Measurements from ENCODE around the gene NDFIP2.

NDFIP2 gene

GRCh38 chr13:79497064-79497463 lies 16.1 kb downstream of the NDFIP2 start:
- no peak overlapping the region for H2BK5ac ChIP-seq (ENCODE audit: low read length)
- WGBS, 2 donors (ENCODE audit: extremely low coverage in 2 of 2, insufficient read length in 2 of 2, insufficient replicate concordance in 1 of 2), result no CpG with 5 or more reads among the region's 1 CpG
- H4K8ac ChIP-seq (ENCODE audit: low read depth, low read length), result no peak overlapping the region

GRCh38 chr13:79497852-79498251 lies 16.9 kb downstream of the NDFIP2 start:
- H2AFZ ChIP-seq (ENCODE audit: low read length), result no peak overlapping the region
- no CpG with 5 or more reads among the region's 1 CpG for WGBS, 2 donors (ENCODE audit: extremely low coverage in 2 of 2, insufficient read length in 2 of 2, insufficient replicate concordance in 1 of 2)
- H3K27me3 ChIP-seq (ENCODE audit: control insufficient read depth in 3 of 3, insufficient read depth in 3 of 3, low read depth in 1 of 3, low read length in 3 of 3), result no peaks in the 10 kb centered on the region
- no peak overlapping the region for H2BK5ac ChIP-seq (ENCODE audit: low read length)
- no peak overlapping the region for H2BK12ac ChIP-seq (ENCODE audit: low read length)
- H4K8ac ChIP-seq (ENCODE audit: low read depth, low read length), result no peak overlapping the region
- H3K23ac ChIP-seq (ENCODE audit: low read depth, low read length, poor library complexity), result no peak overlapping the region
- no peak overlapping the region for H2BK15ac ChIP-seq (ENCODE audit: low read length)
- H3K14ac ChIP-seq (ENCODE audit: low read length), result no peak overlapping the region
- DNase-seq (ENCODE audit: low spot score), result no peak
- no peak overlapping the region for H2BK120ac ChIP-seq (ENCODE audit: low read depth, low read length)
- no peak overlapping the region for H2AK5ac ChIP-seq (ENCODE audit: low read depth, low read length)
- H3K4ac ChIP-seq (ENCODE audit: low read length), result no peak overlapping the region
- peaks cover 0 to 1% of the 10 kb centered on the region in 2 donors for H3K36me3 ChIP-seq (replicated peaks in 1 of 2; ENCODE audit: control insufficient read depth in 2 of 2, insufficient read depth in 2 of 2, low read length in 2 of 2)
- no peak overlapping the region for H4K91ac ChIP-seq (ENCODE audit: low read depth, low read length, poor library complexity)
- peaks cover 2% of the 10 kb centered on the region for H3K79me1 ChIP-seq (ENCODE audit: low read depth, low read length)
- no peaks in the 10 kb centered on the region for H3K9me3 ChIP-seq (replicated peaks in 1 of 2; ENCODE audit: control insufficient read depth in 2 of 2, insufficient read depth in 1 of 2, low read depth in 1 of 2, low read length in 2 of 2)
- no peak overlapping the region for H3K27ac ChIP-seq (replicated peaks; ENCODE audit: low read length)
- no peak overlapping the region for H3K4me2 ChIP-seq (ENCODE audit: insufficient read depth, low read length, poor library complexity, severe bottlenecking)
- H3K9ac ChIP-seq (ENCODE audit: low read depth, low read length, poor library complexity), result no peak overlapping the region
- no peak overlapping the region for H3K4me3 ChIP-seq (ENCODE audit: low read length in 2 of 2)
- peaks cover 0 to 3% of the 10 kb centered on the region in 2 donors for H3K4me1 ChIP-seq (ENCODE audit: control insufficient read depth in 2 of 2, insufficient read depth in 1 of 2, low read depth in 1 of 2, low read length in 2 of 2)
- no peak overlapping the region for H3K18ac ChIP-seq (ENCODE audit: low read length)

More at GRCh38 chr13:79497064-79497463, 16.1 kb downstream of the NDFIP2 start:
- H3K4me2 ChIP-seq (ENCODE audit: insufficient read depth, low read length, poor library complexity, severe bottlenecking), result no peak overlapping the region
- no peak overlapping the region for H3K23ac ChIP-seq (ENCODE audit: low read depth, low read length, poor library complexity)
- H3K14ac ChIP-seq (ENCODE audit: low read length), result no peak overlapping the region
- H3K36me3 ChIP-seq (replicated peaks in 1 of 2; ENCODE audit: control insufficient read depth in 2 of 2, insufficient read depth in 2 of 2, low read length in 2 of 2), result peaks cover 0 to 1% of the 10 kb centered on the region in 2 donors
- H2AK5ac ChIP-seq (ENCODE audit: low read depth, low read length), result no peak overlapping the region
- no peak overlapping the region for H3K18ac ChIP-seq (ENCODE audit: low read length)
- no peak overlapping the region for H2BK120ac ChIP-seq (ENCODE audit: low read depth, low read length)
- no peak overlapping the region for H3K4ac ChIP-seq (ENCODE audit: low read length)
- no peak overlapping the region for H3K4me3 ChIP-seq (ENCODE audit: low read length in 2 of 2)
- peaks cover 2% of the 10 kb centered on the region for H3K79me1 ChIP-seq (ENCODE audit: low read depth, low read length)
- H3K9me3 ChIP-seq (replicated peaks in 1 of 2; ENCODE audit: control insufficient read depth in 2 of 2, insufficient read depth in 1 of 2, low read depth in 1 of 2, low read length in 2 of 2), result no peaks in the 10 kb centered on the region
- H2AFZ ChIP-seq (ENCODE audit: low read length), result no peak overlapping the region
- H3K9ac ChIP-seq (ENCODE audit: low read depth, low read length, poor library complexity), result no peak overlapping the region
- no peak overlapping the region for H3K27ac ChIP-seq (replicated peaks; ENCODE audit: low read length)
- DNase-seq (ENCODE audit: low spot score), result no peak
- no peak overlapping the region for H2BK15ac ChIP-seq (ENCODE audit: low read length)
- H2BK12ac ChIP-seq (ENCODE audit: low read length), result no peak overlapping the region
- no peaks in the 10 kb centered on the region for H3K27me3 ChIP-seq (ENCODE audit: control insufficient read depth in 3 of 3, insufficient read depth in 3 of 3, low read depth in 1 of 3, low read length in 3 of 3)
- H3K4me1 ChIP-seq (ENCODE audit: control insufficient read depth in 2 of 2, insufficient read depth in 1 of 2, low read depth in 1 of 2, low read length in 2 of 2), result peaks cover 0 to 3% of the 10 kb centered on the region in 2 donors
- no peak overlapping the region for H4K91ac ChIP-seq (ENCODE audit: low read depth, low read length, poor library complexity)

GRCh38 chr13:79500829-79501228 lies 19.9 kb downstream of the NDFIP2 start:
- Histone ChIP-seq H3K14ac (ENCODE audit: low read length) (no peak overlapping the region), H3K27ac (replicated peaks; ENCODE audit: low read length) (no peak overlapping the region), H3K23ac (ENCODE audit: low read depth, low read length, poor library complexity) (no peak overlapping the region), H3K36me3 (replicated peaks in 1 of 2; ENCODE audit: control insufficient read depth in 2 of 2, insufficient read depth in 2 of 2, low read length in 2 of 2) (peaks cover 0 to 1% of the 10 kb centered on the region in 2 donors), H3K9ac (ENCODE audit: low read depth, low read length, poor library complexity) (no peak overlapping the region), H2AK5ac (ENCODE audit: low read depth, low read length) (no peak overlapping the region), H3K4ac (ENCODE audit: low read length) (no peak overlapping the region), H3K79me1 (ENCODE audit: low read depth, low read length) (peaks cover 2% of the 10 kb centered on the region), H2BK120ac (ENCODE audit: low read depth, low read length) (no peak overlapping the region), H3K18ac (ENCODE audit: low read length) (no peak overlapping the region), H4K91ac (ENCODE audit: low read depth, low read length, poor library complexity) (no peak overlapping the region), H2BK5ac (ENCODE audit: low read length) (no peak overlapping the region), H3K9me3 (replicated peaks in 1 of 2; ENCODE audit: control insufficient read depth in 2 of 2, insufficient read depth in 1 of 2, low read depth in 1 of 2, low read length in 2 of 2) (no peaks in the 10 kb centered on the region), H2BK15ac (ENCODE audit: low read length) (no peak overlapping the region), H4K8ac (ENCODE audit: low read depth, low read length) (no peak overlapping the region), H3K4me1 (ENCODE audit: control insufficient read depth in 2 of 2, insufficient read depth in 1 of 2, low read depth in 1 of 2, low read length in 2 of 2) (no peaks in the 10 kb centered on the region), H3K27me3 (ENCODE audit: control insufficient read depth in 3 of 3, insufficient read depth in 3 of 3, low read depth in 1 of 3, low read length in 3 of 3) (no peaks in the 10 kb centered on the region), H2BK12ac (ENCODE audit: low read length) (no peak overlapping the region), H3K4me3 (ENCODE audit: low read length in 2 of 2) (no peak overlapping the region), H2AFZ (ENCODE audit: low read length) (no peak overlapping the region), H3K4me2 (ENCODE audit: insufficient read depth, low read length, poor library complexity, severe bottlenecking) (no peak overlapping the region)
- WGBS, 2 donors (ENCODE audit: extremely low coverage in 2 of 2, insufficient read length in 2 of 2, insufficient replicate concordance in 1 of 2), result no CpG with 5 or more reads among the region's 4 CpGs
- no peak for DNase-seq (ENCODE audit: low spot score)

- no peak overlapping the region for H3K14ac ChIP-seq (ENCODE audit: low read length)
- H3K27me3 ChIP-seq (ENCODE audit: control insufficient read depth in 3 of 3, insufficient read depth in 3 of 3, low read depth in 1 of 3, low read length in 3 of 3), result no peaks in the 10 kb centered on the region
- no peak for DNase-seq (ENCODE audit: low spot score)
- no peak overlapping the region for H2BK5ac ChIP-seq (ENCODE audit: low read length)
- no peak overlapping the region for H2BK12ac ChIP-seq (ENCODE audit: low read length)
- no peak overlapping the region for H3K18ac ChIP-seq (ENCODE audit: low read length)
- WGBS, 2 donors (ENCODE audit: extremely low coverage in 2 of 2, insufficient read length in 2 of 2, insufficient replicate concordance in 1 of 2), result 100% methylated on average over 2 of the region's 7 CpGs; no CpG with 5 or more reads in 1 of the 2 donors
- no peak overlapping the region for H3K4me2 ChIP-seq (ENCODE audit: insufficient read depth, low read length, poor library complexity, severe bottlenecking)
- H3K4ac ChIP-seq (ENCODE audit: low read length), result no peak overlapping the region
- no peak overlapping the region for H2BK120ac ChIP-seq (ENCODE audit: low read depth, low read length)
- H3K9me3 ChIP-seq (replicated peaks in 1 of 2; ENCODE audit: control insufficient read depth in 2 of 2, insufficient read depth in 1 of 2, low read depth in 1 of 2, low read length in 2 of 2), result no peaks in the 10 kb centered on the region
- H4K8ac ChIP-seq (ENCODE audit: low read depth, low read length), result no peak overlapping the region
- H3K36me3 ChIP-seq (replicated peaks in 1 of 2; ENCODE audit: control insufficient read depth in 2 of 2, insufficient read depth in 2 of 2, low read length in 2 of 2), result peaks cover 0 to 1% of the 10 kb centered on the region in 2 donors
- H2AK5ac ChIP-seq (ENCODE audit: low read depth, low read length), result no peak overlapping the region
- no peak overlapping the region for H3K27ac ChIP-seq (replicated peaks; ENCODE audit: low read length)
- no peaks in the 10 kb centered on the region for H3K4me1 ChIP-seq (ENCODE audit: control insufficient read depth in 2 of 2, insufficient read depth in 1 of 2, low read depth in 1 of 2, low read length in 2 of 2)
- no peak overlapping the region for H3K9ac ChIP-seq (ENCODE audit: low read depth, low read length, poor library complexity)
- H3K23ac ChIP-seq (ENCODE audit: low read depth, low read length, poor library complexity), result no peak overlapping the region
- no peak overlapping the region for H4K91ac ChIP-seq (ENCODE audit: low read depth, low read length, poor library complexity)
- H3K79me1 ChIP-seq (ENCODE audit: low read depth, low read length), result peaks cover 2% of the 10 kb centered on the region
- H2BK15ac ChIP-seq (ENCODE audit: low read length), result no peak overlapping the region
- H2AFZ ChIP-seq (ENCODE audit: low read length), result no peak overlapping the region
- no peak overlapping the region for H3K4me3 ChIP-seq (ENCODE audit: low read length in 2 of 2)
These were observed 20.7 kb downstream of the NDFIP2 start for GRCh38 chr13:79501538-79502232.
